GM21737 (cell line): ENCODE data around the gene ASMT.
A peak's percentile ranks its signal among the peaks of the same experiment; 100 is the strongest.
"Not testable (repeated sequence)": the region's sequence is repeated elsewhere in the genome, so short reads cannot be mapped to it uniquely, and the experiment has no call there.

Experiments used
- ATAC-seq: cut with Tn5 transposase; IDR thresholded peaks from one replicate; pipeline ENCODE4 v1.9.1; 2021; ENCODE audit warnings: mild to moderate bottlenecking, moderate library complexity; ENCODE audit not compliant: unreplicated experiment

ASMT gene

GRCh38 chrX:1646009-1646408, 31.1 kb downstream of the ASMT start:
- no peak for ATAC-seq

DNA sequence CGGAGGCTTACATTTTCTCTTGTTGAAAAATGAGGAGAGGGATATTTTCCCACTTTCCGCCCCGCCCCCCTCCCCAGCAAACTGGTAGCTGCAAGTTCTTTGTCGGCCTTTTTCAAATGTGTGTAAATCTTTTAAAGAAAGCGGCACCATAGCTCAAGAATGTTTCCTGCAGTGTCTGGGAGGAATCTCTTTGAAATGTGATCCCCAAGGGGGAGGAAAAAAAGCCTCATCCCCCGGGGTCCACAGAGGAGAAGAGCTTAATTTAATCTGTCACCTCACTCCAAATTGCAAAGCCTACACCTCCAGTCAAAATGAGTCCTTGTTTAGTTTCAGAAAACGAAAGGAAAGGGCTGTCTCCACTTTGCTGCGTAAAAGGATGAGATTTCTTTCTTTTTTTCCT, 34.8 kb downstream of the ASMT start:
- ATAC-seq, result no peak

DNA sequence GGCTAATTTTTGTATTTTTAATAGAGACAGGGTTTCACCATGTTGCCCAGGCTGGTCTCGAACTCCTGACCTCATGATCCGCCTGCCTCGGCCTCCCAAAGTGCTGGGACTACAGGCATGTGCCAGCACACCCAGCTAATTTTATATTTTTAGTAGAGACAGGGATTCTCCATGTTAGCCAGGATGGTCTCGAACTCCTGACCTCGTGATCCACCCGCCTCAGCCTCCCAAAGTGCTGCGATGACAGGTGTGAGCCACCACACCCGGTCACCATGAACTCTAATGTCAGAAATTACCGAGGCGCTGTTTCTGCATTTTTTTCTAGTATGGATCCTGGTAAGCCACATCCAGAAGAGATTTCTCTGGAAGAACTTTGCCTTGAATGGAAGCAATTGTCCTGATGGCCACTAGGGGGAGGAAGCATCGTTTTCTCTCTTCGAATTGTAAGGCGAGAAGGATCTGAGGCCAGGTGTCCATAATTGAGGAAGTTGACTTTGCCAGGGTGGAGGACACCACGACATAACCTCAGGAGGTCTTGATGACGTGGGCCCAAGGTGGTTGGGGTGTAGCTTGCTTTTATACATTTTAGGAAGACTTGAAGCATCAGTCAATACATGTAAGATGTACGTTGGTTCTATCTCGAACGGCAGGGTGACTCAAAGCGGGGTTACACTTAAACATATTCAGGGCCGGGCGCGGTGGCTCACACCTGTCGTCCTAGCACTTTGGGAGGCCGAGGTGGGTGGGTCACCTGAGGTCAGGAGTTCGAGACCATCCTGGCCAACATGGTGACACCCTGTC, 37.4 kb downstream of the ASMT start:
- ATAC-seq, result not testable (repeated sequence)

- no peak for ATAC-seq
Observed at GRCh38 chrX:1656379-1656778, 41.5 kb downstream of the ASMT start.

DNA sequence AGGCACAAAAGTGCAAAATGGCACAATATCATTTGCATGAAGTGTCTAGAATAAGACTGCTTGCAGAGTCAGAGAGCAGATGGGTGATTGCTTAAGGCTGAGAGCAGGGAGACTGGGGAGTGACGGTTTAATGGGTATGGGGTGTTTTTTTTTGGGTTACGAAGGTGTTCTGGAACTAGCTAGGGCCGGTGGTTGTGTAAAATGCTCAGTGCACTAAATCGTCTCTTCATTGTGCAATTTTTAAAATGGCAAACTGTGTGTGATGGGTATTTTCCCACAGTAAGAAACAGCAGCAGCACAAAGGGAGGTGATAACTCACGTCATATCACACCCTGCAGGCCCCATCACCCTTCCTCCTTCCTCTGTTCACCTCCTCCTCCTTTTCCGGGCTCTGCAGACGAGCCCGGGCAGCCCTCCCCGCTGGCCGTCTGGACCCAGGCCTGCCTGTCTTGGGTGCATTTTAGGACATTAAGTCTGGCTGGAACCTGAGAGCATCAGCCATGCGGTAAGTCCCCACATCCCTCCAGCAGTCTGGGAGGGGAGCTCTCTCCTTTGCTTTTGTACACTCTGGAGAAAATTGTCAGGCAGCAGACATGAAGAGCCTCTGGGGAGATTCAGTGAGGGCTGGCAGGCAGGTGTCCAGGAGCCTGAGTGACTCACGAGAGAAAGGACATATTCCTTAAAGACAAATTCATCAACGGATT, 42.7 kb downstream of the ASMT start:
- peak; percentile 72 for ATAC-seq

DNA sequence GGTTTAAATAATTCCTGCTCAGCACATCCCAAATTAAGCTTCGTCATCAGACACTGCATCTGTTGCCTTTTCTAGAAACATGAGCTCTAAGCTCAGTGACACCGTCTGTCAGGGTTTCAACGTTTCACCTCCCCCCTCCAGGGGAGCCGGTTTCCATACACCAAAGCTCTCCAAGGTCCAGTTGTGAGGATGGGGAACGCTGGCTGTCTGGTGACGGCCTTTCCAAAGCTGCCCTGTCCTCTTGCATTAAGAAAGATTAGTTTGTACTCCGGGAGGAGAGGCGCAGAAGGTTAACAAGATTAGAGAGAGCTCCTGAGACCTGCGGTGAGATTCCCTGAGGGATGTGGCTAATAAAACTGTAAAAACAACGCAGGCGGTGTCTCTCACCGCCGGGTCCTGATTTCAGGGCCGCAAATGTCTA, 43.2 kb downstream of the ASMT start:
- peak; percentile 23 for ATAC-seq

- ATAC-seq, result no peak
Observed at GRCh38 chrX:1659664-1660461, 45.0 kb downstream of the ASMT start.

DNA sequence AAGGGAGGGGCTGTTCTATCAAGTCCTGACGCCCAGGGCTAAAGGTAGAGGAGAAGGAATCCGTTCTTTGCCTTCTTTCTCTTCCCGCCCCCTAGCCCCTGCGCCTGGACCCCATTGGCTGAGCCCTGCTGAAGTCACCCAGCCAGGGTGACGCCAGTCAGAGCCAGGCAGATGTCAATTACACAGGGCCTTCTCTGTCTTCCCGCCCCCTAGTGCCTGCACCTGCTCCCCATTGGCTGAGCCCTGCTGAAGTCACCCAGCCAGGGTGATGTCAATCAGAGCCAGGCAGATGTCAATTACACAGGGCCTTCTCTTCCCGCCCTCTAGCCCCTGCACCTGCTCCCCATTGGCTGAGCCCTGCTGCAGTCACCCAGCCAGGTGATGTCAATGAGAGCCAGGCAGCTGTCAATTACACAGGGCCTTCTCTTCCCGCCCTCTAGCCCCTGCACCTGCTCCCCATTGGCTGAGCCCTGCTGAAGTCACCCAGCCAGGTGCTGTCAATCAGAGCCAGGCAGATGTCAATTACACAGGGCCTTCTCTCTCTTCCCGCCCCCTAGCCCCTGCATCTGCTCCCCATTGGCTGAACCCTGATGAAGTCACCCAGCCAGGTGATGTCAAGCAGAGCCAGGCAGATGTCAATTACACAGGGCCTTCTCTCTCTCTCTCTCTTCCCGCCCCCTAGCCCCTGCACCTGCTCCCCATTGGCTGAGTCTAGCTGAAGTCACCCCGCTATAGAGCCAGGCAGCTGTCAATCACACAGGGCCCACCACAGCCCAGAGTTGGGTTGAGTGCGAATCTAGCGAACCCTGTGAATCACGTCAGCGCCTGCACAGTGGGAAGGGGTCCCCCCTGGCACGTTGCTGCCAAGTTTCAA, 46.4 kb downstream of the ASMT start:
- no peak for ATAC-seq

GRCh38 chrX:1661922-1662221, 47.0 kb downstream of the ASMT start:
- no peak for ATAC-seq

DNA sequence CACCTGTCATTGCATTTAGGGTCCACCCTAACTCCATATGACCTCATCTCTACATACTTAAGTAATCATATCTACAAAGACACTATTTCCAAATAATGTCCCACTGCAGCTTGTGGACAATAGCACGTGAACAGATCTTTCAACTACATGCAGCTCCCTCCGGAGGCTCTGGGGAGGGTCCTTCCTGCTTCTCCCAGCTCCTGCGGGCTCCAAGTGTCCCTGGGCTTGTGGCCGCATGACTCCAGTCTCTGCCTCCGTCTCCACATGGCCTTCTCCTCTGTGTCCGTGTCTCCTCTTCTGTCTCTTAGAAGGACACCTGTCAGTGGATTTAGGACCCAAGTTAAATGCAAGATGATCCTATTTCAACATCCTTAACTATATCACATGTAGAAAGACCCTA, 52.7 kb downstream of the ASMT start:
- no peak for ATAC-seq

- ATAC-seq, result no peak
Observed at GRCh38 chrX:1673337-1673736, 58.5 kb downstream of the ASMT start.

DNA sequence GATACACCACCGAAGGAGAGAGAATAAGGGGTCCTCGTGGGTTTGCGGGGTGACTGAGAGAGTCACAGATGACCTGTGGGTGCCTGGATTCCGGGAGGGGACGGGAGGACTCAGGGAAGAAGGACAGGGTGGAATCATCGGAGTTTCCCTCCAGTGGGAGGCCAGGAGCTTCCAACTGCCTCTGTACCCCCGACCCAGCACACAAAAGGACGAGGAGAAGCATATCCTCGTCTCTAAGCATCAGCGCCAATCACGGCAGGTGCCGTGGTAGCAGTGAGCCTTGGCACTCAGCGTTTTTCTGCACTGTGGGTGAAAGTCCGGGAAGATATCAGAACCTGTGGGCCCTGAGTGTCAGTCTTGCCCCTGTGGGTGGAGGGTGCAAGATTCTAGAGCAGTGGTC, 62.0 kb downstream of the ASMT start:
- no peak for ATAC-seq

GRCh38 chrX:1679238-1679637, 64.4 kb downstream of the ASMT start:
- no peak for ATAC-seq

DNA sequence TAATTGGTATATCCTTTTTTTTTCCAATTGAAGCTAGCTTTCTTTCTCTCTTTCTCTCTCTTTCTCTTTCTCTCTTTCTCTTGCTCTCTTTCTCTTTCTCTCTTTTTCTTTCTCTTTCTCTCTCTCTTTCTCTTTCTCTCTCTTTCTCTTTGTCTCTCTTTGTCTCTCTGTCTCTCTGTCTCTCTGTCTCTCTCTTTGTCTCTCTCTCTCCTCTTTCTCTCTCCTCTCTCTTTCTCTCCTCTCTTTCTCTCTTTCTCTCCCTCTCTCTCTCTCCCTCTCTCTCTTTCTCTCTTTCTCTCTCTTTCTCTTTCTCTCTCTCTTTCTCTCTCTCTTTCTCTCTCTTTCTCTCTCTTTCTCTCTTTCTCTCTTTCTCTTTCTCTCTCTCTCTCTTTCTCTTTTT, 66.6 kb downstream of the ASMT start:
- ATAC-seq, result no peak

DNA sequence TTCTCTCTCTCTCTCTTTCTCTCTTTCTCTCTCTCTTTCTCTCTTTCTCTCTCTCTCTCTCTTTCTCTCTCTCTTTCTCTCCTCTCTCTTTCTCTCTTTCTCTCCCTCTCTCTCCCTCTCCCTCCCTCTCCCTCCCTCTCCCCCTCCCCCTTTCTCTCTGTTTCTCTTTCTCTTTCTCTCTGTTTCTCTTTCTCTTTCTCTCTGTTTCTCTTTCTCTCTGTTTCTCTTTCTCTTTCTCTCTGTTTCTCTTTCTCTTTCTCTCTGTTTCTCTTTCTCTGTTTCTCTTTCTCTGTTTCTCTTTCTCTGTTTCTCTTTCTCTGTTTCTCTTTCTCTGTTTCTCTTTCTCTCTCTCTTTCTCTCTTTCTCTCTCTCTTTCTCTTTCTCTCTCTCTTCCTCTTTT, 67.0 kb downstream of the ASMT start:
- ATAC-seq, result not testable (repeated sequence)

DNA sequence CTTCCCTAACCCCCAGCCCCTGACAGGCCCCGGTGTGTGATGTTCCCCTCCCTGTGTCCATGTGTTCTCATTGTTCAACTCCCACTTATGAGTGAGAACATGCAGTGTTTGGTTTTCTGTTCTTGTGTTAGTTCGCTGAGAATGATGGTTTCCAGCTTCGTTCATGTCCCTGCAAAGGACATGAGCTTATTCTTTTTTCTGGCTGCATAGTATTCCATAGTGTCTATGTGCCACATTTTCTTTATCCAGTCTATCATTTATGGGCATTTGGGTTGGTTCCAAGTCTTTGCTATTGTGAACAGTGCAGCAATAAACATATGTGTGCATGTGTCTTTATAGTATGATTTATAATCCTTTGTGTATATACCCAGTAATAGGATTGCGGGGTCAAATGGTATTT, 67.6 kb downstream of the ASMT start:
- ATAC-seq, result not testable (repeated sequence)

DNA sequence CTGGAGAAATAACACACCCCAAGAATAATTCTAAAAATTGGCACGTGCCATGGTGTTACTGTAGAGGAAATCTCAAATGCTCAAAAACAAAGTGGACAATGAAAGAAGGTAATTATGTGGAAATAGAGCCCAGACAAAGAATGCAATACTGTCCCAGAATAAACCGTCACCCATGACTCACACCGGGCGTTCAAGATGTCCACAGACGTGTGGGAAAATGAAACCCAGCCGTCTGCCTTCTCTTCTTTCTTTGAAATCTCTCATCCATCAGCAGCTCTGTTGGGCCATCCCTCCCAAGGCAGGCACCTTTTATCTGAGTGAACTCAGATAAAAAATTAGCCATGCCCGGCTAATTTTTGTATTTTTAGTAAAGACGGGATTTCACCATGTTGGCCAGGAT, 70.0 kb downstream of the ASMT start:
- ATAC-seq, result not testable (repeated sequence)

- not testable (repeated sequence) for ATAC-seq
Observed at GRCh38 chrX:1685444-1685880, 70.6 kb downstream of the ASMT start.

GRCh38 chrX:1686642-1687041, 71.8 kb downstream of the ASMT start:
- no peak for ATAC-seq
